Endometrium (tissue), 2 donors: Measurements from ENCODE around the gene MLYCD.

Experiments used
- FAIRE-seq: peaks from 2 replicates; lab custom pipeline; 2012; peaks lifted over from hg19 to GRCh38; lab: Jason Lieb, UNC
- donor health status: control.
- donor health status: control.

MLYCD gene

DNA sequence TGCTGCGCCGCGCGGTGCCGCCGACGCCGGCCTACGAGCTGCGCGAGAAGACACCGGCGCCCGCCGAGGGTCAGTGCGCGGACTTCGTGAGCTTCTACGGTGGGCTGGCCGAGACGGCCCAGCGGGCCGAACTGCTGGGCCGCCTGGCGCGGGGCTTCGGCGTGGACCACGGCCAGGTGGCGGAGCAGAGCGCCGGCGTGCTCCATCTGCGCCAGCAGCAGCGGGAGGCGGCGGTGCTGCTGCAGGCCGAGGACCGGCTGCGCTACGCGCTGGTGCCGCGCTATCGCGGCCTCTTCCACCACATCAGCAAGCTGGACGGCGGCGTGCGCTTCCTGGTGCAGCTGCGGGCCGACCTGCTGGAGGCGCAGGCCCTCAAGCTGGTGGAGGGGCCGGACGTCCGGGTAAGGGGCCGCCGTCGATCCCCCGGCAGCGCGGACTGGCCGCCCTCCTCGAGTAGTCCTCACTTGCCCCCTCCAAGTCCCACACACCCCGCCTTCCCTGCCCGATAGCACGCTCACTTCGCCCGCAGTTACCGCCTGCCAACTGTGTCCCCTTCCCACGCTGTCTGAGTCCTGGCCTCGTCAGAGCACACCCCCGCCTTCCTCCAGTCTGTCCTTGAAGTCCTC is 470 bp downstream of the MLYCD start:
- FAIRE-seq, result no peak

DNA sequence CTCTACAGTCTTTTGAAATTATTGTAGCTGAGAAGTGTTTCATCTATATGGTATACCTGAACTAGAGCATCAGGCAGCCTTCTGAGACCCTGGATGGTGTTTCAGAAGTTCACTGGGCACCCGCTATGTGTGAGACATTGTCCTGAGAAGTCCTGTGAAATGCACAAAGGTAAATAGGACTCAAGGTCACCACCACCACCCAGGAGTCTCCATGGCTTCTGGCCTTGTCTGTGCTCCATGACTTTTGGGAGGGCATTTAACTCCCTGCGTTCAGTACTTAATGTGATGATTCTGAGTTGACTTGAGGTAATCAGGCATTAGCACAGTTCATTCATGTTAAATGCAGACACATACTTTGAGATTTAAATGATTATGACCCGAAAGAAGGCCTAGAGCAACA is 1.1 kb downstream of the MLYCD start:
- no peak for FAIRE-seq

- no peak for FAIRE-seq
Measured at GRCh38 chr16:83900571-83900970, 1.7 kb downstream of the MLYCD start.

GRCh38 chr16:83901101-83901500 is 2.2 kb downstream of the MLYCD start:
- FAIRE-seq, result no peak

DNA sequence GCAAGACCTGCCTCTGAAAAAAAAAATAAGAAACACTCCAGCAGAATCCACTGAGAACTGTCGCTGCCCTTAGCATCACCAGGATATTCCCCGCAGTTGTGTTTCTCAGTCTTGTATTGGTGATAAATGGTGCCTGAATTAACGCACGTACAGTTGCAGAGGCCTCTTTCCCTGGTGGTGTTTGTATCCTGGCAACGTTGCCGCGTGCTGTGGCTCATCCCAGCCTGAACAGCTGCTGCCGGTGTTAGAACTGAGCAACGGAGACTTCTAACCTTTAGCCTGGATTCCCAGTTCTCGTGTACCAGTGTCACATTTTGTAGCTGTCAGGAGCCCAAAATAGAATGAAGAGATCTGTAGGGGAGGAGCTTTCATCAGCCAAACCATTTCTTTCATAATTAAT is 4.8 kb downstream of the MLYCD start:
- FAIRE-seq, result no peak

- FAIRE-seq, result no peak
Measured at GRCh38 chr16:83906683-83907082, 7.8 kb downstream of the MLYCD start.

GRCh38 chr16:83907111-83907510 is 8.2 kb downstream of the MLYCD start:
- FAIRE-seq, result no peak

DNA sequence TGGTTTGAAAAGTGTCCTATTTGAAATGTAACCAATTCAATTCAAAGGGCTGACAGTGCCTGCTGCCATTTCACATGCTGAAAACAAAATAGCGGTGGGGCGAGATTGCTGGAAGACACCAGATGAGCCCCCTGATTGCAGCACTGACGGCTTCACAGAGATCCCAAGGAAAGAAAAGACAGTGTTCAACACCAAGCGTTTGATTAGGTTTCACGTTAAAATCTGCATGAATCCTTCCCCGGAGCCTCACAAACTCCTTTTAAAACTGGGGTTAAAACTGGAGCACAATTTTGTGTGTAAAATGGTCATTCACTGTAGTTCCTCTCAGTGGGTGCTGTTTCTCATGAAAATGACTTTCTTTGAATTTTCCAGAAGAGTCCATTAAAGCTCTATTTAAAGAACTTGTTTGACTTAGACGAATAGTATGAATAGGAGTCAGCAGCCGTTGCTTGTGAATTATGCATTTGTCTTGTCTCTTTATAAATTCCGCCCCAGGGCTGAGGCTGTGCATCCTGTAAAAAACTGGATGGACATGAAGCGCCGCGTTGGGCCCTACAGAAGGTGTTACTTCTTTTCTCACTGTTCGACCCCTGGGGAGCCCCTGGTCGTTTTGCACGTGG is 8.8 kb downstream of the MLYCD start:
- no peak for FAIRE-seq

GRCh38 chr16:83908798-83909197 is 9.9 kb downstream of the MLYCD start:
- FAIRE-seq, result no peak

DNA sequence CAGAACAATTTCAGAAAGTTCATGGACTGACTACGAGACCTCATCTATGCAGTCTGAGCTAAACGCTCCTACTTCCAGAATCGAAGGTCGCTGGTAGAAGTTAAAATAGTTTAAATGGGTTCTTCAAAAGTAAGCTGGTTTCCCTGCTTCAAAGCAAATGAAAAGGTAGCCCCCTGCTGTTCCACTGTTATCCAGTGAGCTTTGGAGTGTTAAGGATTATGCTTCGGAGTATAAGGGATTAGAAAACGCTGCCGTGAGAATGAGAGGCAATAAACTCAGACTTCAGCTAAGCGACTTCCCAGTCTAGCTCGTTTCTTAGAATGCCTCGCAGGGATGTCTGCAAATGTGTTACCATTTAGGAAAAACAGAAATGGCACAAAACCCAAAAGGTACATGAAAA is 12.4 kb downstream of the MLYCD start:
- no peak for FAIRE-seq

DNA sequence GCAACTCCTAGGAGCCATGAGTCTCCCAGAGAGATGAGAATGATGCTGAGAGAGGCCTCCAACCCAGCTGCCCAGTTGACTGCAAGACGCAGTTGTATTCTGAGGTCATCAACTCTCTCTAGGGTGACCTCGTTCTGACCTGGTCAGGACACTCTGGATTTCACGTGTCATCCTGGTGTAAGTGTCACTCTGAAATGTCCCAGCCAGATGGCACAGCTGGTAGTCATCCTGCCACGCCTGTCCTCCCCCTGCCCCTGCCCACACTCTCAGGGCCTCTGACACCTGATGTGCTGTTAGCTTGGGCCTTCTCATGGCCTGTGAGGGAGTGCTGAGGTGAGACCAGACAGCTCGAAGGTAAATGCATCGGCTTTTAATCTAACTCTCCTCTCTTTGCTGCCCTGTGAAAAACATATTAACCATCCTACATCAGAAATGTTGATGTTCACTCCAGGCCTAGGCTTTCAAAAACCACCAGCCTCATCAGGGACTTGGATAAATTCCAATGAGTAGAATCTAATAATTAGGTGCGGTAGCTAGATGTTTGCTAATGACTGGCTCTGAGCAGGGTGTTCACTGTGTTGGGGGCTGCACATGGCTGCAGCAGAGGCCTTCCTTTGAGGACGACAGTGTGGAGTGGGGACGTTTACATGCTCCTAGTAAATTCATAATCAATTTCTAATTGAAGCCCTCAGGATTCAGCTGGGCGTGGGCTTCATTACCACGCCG is 13.8 kb downstream of the MLYCD start:
- FAIRE-seq, result no peak

- FAIRE-seq, result no peak
Measured at GRCh38 chr16:83913245-83913633, 14.3 kb downstream of the MLYCD start.

GRCh38 chr16:83914091-83914710 is 15.3 kb downstream of the MLYCD start:
- no peak for FAIRE-seq

DNA sequence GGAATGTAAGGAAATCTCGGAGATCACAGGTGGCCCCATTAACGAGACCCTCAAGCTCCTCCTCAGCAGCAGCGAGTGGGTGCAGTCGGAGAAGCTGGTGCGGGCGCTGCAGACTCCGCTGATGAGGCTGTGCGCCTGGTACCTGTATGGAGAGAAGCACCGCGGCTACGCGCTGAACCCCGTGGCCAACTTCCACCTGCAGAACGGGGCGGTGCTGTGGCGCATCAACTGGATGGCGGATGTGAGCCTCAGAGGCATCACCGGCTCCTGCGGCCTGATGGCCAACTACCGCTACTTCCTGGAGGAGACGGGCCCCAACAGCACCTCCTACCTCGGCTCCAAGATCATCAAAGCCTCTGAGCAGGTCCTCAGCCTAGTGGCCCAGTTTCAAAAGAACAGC is 16.2 kb downstream of the MLYCD start:
- no peak for FAIRE-seq

DNA sequence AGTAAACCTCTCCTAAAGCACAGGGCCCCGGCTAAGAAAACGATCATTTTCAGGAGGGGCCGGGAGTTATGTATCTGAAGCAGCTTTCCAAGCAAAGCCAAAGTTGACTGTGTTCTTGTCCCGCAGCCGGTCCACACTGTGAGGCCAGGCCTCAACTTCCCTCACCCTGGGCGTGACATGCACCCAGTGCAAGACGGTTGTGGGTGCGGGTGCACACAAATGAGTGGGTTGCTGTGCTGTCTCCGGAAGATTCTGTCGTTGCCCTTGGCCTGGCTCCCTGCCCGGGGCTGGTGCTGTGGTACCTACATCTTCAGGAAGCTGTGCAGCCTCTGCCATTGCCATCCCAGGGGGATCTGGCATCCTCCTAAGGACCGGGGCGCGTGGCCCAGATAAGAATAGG is 16.6 kb downstream of the MLYCD start:
- FAIRE-seq, result no peak

DNA sequence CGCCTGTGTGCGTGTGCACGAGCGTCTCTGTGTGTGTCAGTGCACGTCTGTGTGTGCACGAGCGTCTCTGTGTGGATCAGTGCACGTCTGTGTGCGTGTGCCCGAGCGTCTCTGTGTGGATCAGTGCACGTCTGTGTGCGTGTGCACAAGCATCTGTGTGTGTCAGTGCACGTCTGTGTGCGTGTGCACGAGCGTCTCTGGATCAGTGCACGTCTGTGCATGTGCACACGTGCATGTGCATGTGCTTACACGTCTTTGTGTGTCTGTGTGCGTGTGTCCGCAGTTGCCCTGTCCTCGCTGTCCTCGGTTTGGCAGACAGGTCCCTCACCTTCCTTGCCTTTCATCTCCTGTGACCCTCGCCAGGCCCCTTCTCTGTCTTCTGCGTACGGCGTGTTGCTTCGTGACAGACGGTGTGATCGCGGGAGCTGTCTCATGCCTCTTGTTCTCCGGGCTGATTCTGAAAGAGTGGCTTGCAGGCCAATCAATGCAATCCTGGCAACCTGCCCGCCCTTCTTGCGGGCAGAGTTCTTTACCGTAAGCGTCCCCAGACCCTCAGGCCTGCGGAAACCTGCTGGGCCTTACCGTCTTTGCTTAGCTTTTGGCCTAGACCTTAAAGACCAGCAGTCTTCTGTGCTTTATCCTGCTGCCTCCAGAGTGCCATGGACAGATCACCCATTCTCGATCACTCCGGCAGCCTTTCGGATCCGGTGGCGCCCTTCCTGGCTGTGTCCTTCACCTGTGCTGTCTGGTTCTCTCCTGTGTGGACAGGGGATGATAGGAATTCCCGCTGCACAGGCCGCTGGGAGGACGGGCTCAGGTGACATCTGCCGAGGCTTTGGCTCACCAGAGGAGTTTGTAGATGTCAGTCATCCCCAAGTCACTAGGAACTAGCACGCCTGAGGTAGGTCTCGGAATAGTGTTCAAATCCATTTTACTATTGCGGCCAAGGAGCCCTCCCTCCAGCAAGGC is 18.5 kb downstream of the MLYCD start:
- FAIRE-seq, result no peak

DNA sequence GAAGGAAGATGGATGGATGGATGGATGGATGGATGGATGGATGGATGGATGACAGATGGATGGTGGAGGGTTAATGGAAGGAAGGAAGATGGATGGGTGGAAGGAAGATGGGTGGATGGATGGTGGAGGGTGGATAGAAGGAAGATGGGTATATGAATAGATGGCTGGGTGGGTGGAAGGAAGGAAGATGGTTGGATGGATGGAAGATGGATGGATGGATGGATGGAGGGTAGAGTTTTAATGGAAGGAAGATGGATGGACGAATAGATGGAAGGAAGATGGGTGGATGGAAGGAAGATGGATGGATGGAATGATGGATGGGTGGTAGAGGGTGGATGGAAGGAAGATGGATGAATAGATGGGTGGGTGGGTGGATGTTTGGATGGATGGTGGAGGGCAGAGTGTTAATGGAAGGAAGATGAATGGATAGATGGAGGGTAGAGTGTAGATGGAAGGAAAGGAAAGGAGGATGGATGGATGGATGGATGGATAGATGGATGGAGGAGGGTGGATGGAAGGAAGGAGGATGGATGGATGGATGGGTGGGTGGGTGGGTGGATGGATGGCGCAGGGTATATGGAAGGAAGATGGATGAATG is 22.1 kb downstream of the MLYCD start:
- FAIRE-seq, result no peak

DNA sequence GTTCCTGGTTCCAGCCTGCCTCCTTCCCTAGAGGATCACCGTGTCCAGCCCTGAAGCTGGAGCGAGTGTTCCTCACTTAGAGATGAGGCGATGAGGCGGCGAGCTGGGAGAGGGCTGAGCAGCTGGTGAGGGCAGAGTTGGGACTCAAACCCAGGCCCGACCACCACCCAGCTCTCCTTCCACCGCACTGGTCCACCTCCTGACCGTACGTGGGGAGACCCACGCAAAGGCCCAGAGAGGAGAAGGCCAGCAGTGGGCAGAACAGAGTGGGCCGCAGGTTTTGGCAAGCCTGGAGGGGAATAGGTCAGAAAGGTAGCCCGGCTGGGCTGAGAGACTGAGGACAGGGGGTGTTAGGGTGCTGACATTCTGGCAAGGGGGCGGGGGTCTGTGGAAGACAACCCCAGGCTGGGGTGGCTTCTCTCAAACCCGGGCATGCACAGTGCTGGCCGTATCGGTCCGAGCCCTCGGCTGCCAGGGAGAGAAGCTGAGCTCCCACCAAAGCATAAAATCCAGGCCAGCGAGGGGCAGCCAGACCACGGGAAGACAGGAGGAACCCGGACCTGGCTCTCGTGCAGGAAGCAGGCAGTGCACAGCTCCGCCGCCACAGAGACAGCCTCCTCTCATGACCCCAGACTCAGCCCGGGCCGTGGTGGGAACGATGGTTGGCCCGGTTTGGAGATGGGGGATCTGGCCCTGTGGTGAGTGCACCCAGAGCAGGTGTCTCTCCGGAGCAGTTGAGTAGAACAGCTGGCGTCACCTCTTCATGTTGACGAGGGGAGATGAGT is 24.9 kb downstream of the MLYCD start:
- no peak for FAIRE-seq

- no peak for FAIRE-seq
Measured at GRCh38 chr16:83924686-83925085, 25.8 kb downstream of the MLYCD start.

DNA sequence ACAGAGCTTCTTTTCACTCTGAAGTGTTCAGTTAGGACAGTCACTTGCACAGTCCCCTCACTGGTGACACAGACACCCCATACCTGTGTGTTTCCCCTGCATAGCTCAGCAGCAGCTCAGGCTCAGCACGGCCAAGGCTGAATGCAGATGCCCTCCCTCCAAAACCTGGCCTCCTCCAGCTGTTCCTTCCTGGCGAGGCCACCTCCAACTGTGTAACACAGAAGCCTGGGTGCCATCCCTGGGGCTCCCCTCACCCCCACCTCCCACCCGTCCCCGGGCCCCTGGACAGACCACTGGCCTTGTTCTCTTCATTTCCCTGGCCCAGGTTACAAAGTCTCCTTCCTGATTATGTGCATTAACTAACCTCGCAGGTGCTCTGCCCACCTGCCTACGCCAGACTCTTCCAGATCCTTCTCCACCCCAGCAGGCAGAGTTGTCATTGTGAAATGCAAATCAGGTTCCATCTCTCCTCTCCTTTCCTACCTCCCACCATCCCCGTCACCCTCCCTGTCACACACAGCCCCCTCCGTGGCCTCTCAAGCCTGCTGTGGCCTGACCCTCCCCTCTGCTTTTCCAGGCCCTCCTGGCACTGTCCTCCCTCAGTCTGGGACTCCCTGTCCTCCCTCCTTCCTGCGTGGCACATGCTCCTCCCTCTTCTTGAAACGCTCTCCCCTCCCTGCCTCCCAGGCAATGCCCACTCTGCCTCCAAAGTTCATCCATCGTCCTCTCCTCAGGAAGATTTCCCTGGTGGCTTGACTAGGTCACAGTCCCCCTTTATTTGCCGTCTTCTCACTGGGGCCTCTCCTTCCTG is 26.4 kb downstream of the MLYCD start:
- FAIRE-seq, result no peak
